ENCODE results near the gene MAST4.

DNA sequence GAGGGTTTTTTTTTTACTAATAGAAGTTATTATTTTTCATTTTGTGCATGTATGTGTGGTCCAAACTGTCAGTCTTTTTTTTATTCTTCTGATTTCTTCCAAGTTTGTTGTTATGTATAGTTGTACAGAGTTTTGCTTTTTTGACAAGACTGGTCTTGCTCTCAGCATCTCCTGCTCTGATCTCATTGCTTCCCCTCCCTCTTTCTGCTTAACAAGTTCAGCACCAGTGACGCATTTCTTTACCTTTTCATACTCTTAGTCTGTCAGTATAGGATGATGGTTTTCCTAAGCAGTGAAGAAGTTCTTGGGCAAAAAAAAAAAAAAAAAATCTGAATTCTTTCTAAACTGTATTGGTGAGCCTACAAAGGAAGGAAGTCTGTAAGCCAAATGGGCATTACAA lies 465.3 kb downstream of the MAST4 start:
- TF ChIP-seq, protein P1, sequence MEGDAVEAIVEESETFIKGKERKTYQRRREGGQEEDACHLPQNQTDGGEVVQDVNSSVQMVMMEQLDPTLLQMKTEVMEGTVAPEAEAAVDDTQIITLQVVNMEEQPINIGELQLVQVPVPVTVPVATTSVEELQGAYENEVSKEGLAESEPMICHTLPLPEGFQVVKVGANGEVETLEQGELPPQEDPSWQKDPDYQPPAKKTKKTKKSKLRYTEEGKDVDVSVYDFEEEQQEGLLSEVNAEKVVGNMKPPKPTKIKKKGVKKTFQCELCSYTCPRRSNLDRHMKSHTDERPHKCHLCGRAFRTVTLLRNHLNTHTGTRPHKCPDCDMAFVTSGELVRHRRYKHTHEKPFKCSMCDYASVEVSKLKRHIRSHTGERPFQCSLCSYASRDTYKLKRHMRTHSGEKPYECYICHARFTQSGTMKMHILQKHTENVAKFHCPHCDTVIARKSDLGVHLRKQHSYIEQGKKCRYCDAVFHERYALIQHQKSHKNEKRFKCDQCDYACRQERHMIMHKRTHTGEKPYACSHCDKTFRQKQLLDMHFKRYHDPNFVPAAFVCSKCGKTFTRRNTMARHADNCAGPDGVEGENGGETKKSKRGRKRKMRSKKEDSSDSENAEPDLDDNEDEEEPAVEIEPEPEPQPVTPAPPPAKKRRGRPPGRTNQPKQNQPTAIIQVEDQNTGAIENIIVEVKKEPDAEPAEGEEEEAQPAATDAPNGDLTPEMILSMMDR (IDR thresholded peaks at IDR 0.05) = no peak
- TF ChIP-seq POLR2A (IDR thresholded peaks at IDR 0.05) = no peak

Data from gastroesophageal sphincter (tissue), 3 donors.